Heart left ventricle (tissue), 16 donors: ENCODE results near the gene RNASE4. TPM values are rescaled to one million over a fixed set of nuclear protein-coding genes. Genes with fewer than 3 reads are reported as not detected.

ENCODE experiments used
- ATAC-seq, 4 donors: fragments of 200-7000 bp; cut with Tn5 transposase; one replicate each; pipeline ENCODE4 v1.9.1; 2020 to 2022; ENCODE audit warnings: moderate library complexity in 4 of 4, mild to moderate bottlenecking in 3 of 4, moderate number of reproducible peaks in 1 of 4
- DNase-seq, 5 donors: peaks; one replicate each; pipeline ENCODE4 v3.0.0-alpha.2; 2020
- H3K27ac ChIP-seq, 12 donors: fragments of 200-600 bp; sonication (generic) in 4 of 12; one replicate each; pipeline versions ENCODE4 v1.5.0 to v1.8.0; 2016 to 2022; ENCODE audit warnings: mild to moderate bottlenecking in 2 of 12
- H3K27me3 ChIP-seq, 9 donors: fragments of 200-600 bp; sonication (generic) in 2 of 9; one replicate each; pipeline versions ENCODE4 v1.5.1 to v1.8.0; 2016 to 2022; ENCODE audit warnings: mild to moderate bottlenecking in 3 of 9
- H3K36me3 ChIP-seq, 9 donors: fragments of 200-600 bp; sonication (generic) in 2 of 9; one replicate each; pipeline versions ENCODE4 v1.5.0 to v1.8.0; 2018 to 2022; ENCODE audit warnings: mild to moderate bottlenecking in 2 of 9
- H3K4me1 ChIP-seq, 12 donors: fragments of 200-600 bp; sonication (generic) in 4 of 12; one replicate each; pipeline versions ENCODE4 v1.5.0 to v1.8.0; 2016 to 2022; ENCODE audit warnings: mild to moderate bottlenecking in 3 of 12
- H3K4me3 ChIP-seq, 12 donors: fragments of 200-600 bp; sonication (generic) in 4 of 12; one replicate each; pipeline versions ENCODE4 v1.5.0 to v1.8.0; 2017 to 2022; ENCODE audit warnings: mild to moderate bottlenecking in 9 of 12, moderate library complexity in 4 of 12
- H3K9me3 ChIP-seq, 12 donors: fragments of 200-600 bp; sonication (generic) in 4 of 12; one replicate each; pipeline versions ENCODE4 v1.5.0 to v1.8.0; 2016 to 2022; ENCODE audit warnings: mild to moderate bottlenecking in 1 of 12
- CTCF ChIP-seq, 12 donors: fragments of 200-600 bp; sonication (generic) in 4 of 12; IDR thresholded peaks; one replicate each; pipeline versions ENCODE4 v1.5.0 to v1.8.0; 2018 to 2022; ENCODE audit warnings: antibody characterized with exemption in 12 of 12, mild to moderate bottlenecking in 5 of 12
- POLR2A ChIP-seq, 2 donors: fragments of 450-650 bp; IDR thresholded peaks; one replicate each; pipeline ENCODE4 v1.6.1; 2017; ENCODE audit warnings: antibody characterized with exemption in 2 of 2, mild to moderate bottlenecking in 2 of 2, moderate library complexity in 2 of 2
- WGBS, 4 donors: extraction: QIAGEN DNeasy Blood & Tissue Kit in 2 of 4; methylation state at CpG; one replicate each; pipeline versions ENCODE4 v1.1.5 to v1.1.7; 2013 to 2018; 5-methylcytosine and 5-hydroxymethylcytosine counted together
- intact Hi-C, 10 donors: fragments of 100-400 bp; cut with DNase I; formaldehyde crosslinking; loops; one replicate each; pipeline versions ENCODE4 v1.11.1 to v1.14.2; 2022
- polyA plus RNA-seq, 2 donors: library from polyadenylated mRNA; stranded (reverse); fragments of 200-250 nt; gene quantifications; one replicate each; pipeline ENCODE4 v1.2.3, GENCODE V29; 2013
- total RNA-seq, 9 donors: library from RNA; depleted of rRNA in 2 of 9; stranded (reverse); fragments of >200 nt in 2 of 9; fragmentation: NEBNext Ultra II Directional in 3 of 9; extraction: Animal tissue kit (Norgen Biotek cat#: 25700) in 3 of 9; gene quantifications; one replicate each; pipeline versions ENCODE4 v1.1.0 to v1.2.4, GENCODE V29; 2016 to 2023
- donor health status: ischemic (EF 13 %, LVEDD 7.1; RV severe dilation, severe dysfunction).
- donor health status: healthy with polysubstance abuse.
- donor health status: DM: no; HTN: yes; CAD: no.
- donor health status: DM: no; HTN: no; CAD: no.
- donor health status: ischemic (EF 25% LVEDD 6.9; RV normal size, moderate dysfunction).
- donor health status: ischemic (EF 25% LVEDD 5.7; RV mildly dilated, moderate dysfunction).
- donor health status: healthy.
- donor health status: DM: yes; HTN: yes; CAD: no.
- donor health status: ischemic (EF 35%, LVEDD 5.7; RV mildly dilated, moderate dysfunction).
- donor health status: nonischemic (EF 11% LVEDD 7.7; RV severe dilation, severe dysfunction).
- donor health status: DM: yes; HTN: yes; CAD: no.
- donor health status: PGD.
- donor health status: ischemic (EF 29% LVEDD 5.4; RV normal size, mild dysfunction).
- donor health status: nonischemic (EF 23%, LVEDD 6.1; RV moderate dilation, normal function).

The RNASE4 gene
- total and polyA plus RNA-seq, 11 donors: 4.7 to 22.2 (median 8.2) TPM

- Histone ChIP-seq H3K36me3 (no peaks in the 10 kb centered on the region), H3K4me3 (no peak overlapping the region), H3K27me3 (peaks cover 0 to 15% (median 0%) of the 10 kb centered on the region in 9 donors), H3K4me1 (peaks cover 0 to 14% (median 9%) of the 10 kb centered on the region in 12 donors), H3K27ac (no peak overlapping the region), H3K9me3 (no peaks in the 10 kb centered on the region)
- WGBS, 4 donors: 76 to 91% (median 81%) methylated on average over 2 of the region's 2 CpGs
- DNase-seq (no peak), ATAC-seq (no peak)
- TF ChIP-seq CTCF (IDR thresholded peaks at IDR 0.05) (no peak), POLR2A (IDR thresholded peaks at IDR 0.05) (no peak)
- intact Hi-C loops: no loop called here
Measured at GRCh38 chr14:20676072-20676471, 8.3 kb upstream of the RNASE4 start.

DNA sequence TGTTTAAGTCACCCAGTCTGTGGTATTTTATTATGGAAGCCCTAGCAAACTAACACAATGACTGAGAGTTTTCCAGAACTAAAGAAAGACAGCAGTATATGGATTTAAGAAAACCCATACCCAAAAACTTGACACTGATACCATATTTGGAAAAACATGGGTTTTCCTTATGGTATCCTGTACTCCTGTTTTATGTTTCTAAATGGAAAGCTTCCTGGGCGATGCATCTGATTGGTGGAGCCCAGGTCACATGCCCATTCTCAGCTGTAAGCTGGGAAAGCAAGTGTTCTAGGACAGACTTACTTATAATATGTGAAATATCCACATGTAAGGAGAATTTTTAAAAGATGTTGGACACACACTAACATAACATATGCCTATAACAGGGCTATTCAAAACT is 4.5 kb upstream of the RNASE4 start:
- DNase-seq (no peak), ATAC-seq (no peak)
- H3K27me3 ChIP-seq: no peaks in the 10 kb centered on the region
- H3K4me3 ChIP-seq: no peak overlapping the region
- H3K9me3 ChIP-seq: no peaks in the 10 kb centered on the region
- intact Hi-C loops: loop anchor here (2.0 to 10.0 kb wide), 23 partner anchors 48 to 832 kb away; partner anchors contain the start of genes TEP1 (in 5 of the 10), PIP4P1 (in 3 of the 10), TMEM253 (in 3 of the 10) and APEX1 (in 2 of the 10)
- peaks cover 0 to 29% (median 11%) of the 10 kb centered on the region in 12 donors for H3K4me1 ChIP-seq
- no peak overlapping the region for H3K27ac ChIP-seq
- H3K36me3 ChIP-seq: no peaks in the 10 kb centered on the region
- WGBS, 4 donors: 85 to 94% (median 91%) methylated on average over 1 of the region's 1 CpG
- no peak for TF ChIP-seq CTCF (IDR thresholded peaks at IDR 0.05)
- TF ChIP-seq POLR2A (IDR thresholded peaks at IDR 0.05): no peak

DNA sequence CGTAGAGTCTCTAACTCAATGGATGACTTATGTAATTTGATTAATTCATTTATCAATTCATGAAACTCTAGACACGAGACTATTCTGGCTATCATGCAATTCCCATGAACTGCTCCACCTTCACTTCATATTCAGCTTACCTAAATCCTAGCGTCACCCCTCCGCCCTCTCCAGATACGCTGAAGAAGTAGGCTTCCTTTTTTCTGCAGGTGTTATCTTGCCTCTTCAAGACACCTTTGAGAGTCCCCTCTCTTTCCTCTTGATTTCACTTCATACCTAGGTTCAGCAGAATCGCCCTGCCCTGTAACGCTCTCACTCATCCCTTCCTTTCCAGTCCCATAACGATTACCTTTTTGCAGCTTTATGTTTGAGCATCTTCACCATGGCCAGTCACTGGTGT is 4.0 kb upstream of the RNASE4 start:
- 58 to 67% (median 64%) methylated on average over 8 of the region's 8 CpGs for WGBS, 4 donors
- Histone ChIP-seq H3K27ac (peak overlapping the region in 3 of 12 donors; percentile 100), H3K4me3 (peak overlapping the region in 7 of 12 donors; percentile 70 to 95 (median 80)), H3K9me3 (no peaks in the 10 kb centered on the region), H3K4me1 (peaks cover 0 to 33% (median 11%) of the 10 kb centered on the region in 12 donors), H3K36me3 (no peaks in the 10 kb centered on the region), H3K27me3 (no peaks in the 10 kb centered on the region)
- ATAC-seq (no peak), DNase-seq (no peak)
- intact Hi-C loops: loop anchor here (2.0 to 10.0 kb wide), 23 partner anchors 48 to 832 kb away; partner anchors contain the start of genes TEP1 (in 5 of the 10), PIP4P1 (in 3 of the 10), TMEM253 (in 3 of the 10) and APEX1 (in 2 of the 10)
- TF ChIP-seq POLR2A (IDR thresholded peaks at IDR 0.05) (no peak), CTCF (IDR thresholded peaks at IDR 0.05) (no peak)

- intact Hi-C loops: loop anchor here (2.0 to 10.0 kb wide), 23 partner anchors 49 to 831 kb away; partner anchors contain the start of genes TEP1 (in 5 of the 10), PIP4P1 (in 3 of the 10), TMEM253 (in 3 of the 10) and APEX1 (in 2 of the 10)
- Histone ChIP-seq H3K9me3 (no peaks in the 10 kb centered on the region), H3K27me3 (no peaks in the 10 kb centered on the region), H3K4me3 (peak overlapping the region in 11 of 12 donors; percentile 66 to 95 (median 78)), H3K36me3 (no peaks in the 10 kb centered on the region), H3K4me1 (peaks cover 0 to 37% (median 12%) of the 10 kb centered on the region in 12 donors), H3K27ac (peak overlapping the region in 11 of 12 donors; percentile 96 to 100 (median 100))
- TF ChIP-seq POLR2A (IDR thresholded peaks at IDR 0.05) (no peak), CTCF (IDR thresholded peaks at IDR 0.05) (no peak)
- no peak for ATAC-seq
- WGBS, 4 donors: 9 to 13% (median 12%) methylated on average over 7 of the region's 7 CpGs
- peak in 1 of 5 donors; percentile 53 for DNase-seq
Measured at GRCh38 chr14:20680843-20681347, 3.5 kb upstream of the RNASE4 start.
